Nephron progenitor cell (in vitro differentiated cells): ENCODE measurements around the gene SLC29A2.
A peak's percentile ranks its signal among the peaks of the same experiment; 100 is the strongest.

ENCODE experiments used
- DNase-seq: peaks from one replicate; pipeline ENCODE4 v3.0.0; 2021
- H3K27ac Mint-ChIP-seq: 2 replicates; pipeline ENCODE4 v1.8.0; 2021; ENCODE audit warnings: mild to moderate bottlenecking, moderate library complexity, mixed read lengths
- H3K27me3 Mint-ChIP-seq: 2 replicates; pipeline ENCODE4 v1.8.0; 2021; ENCODE audit warnings: mild to moderate bottlenecking, low read depth, mixed read lengths; ENCODE audit not compliant: poor library complexity
- H3K36me3 Mint-ChIP-seq: 2 replicates; pipeline ENCODE4 v1.8.0; 2021; ENCODE audit warnings: low read depth, mixed read lengths
- H3K4me1 Mint-ChIP-seq: 2 replicates; pipeline ENCODE4 v1.8.0; 2021; ENCODE audit warnings: mixed read lengths
- H3K4me3 Mint-ChIP-seq: 2 replicates; pipeline ENCODE4 v1.8.0; 2021; ENCODE audit warnings: mild to moderate bottlenecking, moderate library complexity, mixed read lengths
- H3K9me3 Mint-ChIP-seq: 2 replicates; pipeline ENCODE4 v1.8.0; 2021; ENCODE audit warnings: mild to moderate bottlenecking, moderate library complexity, mixed read lengths
- TF ChIP-seq, protein P1 (sequence below): fragments of 200-600 bp; sonication (generic); IDR thresholded peaks from 2 replicates; pipeline ENCODE4 v1.5.0; 2021; ENCODE audit warnings: antibody characterized with exemption

Gene SLC29A2

DNA sequence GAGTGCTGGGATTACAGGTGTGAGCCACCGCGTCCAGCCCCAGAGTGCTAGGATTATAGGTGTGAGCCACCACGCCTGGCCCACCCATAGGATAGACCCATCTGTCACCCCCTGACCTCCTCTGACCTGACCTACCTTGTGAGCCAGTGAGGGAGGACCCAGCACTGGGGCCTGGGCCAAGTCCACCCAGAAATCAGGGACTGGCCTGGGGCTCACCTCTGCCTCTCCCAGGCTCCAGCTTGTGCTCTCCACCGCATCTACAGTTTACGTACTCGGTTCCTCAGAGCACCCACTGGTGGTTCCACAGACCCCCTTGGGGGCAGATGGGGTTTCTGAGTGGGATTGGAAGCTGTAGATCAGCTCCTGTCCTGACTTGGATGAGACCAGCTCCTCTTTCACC, 6.4 kb downstream of the SLC29A2 start:
- TF ChIP-seq, protein P1, sequence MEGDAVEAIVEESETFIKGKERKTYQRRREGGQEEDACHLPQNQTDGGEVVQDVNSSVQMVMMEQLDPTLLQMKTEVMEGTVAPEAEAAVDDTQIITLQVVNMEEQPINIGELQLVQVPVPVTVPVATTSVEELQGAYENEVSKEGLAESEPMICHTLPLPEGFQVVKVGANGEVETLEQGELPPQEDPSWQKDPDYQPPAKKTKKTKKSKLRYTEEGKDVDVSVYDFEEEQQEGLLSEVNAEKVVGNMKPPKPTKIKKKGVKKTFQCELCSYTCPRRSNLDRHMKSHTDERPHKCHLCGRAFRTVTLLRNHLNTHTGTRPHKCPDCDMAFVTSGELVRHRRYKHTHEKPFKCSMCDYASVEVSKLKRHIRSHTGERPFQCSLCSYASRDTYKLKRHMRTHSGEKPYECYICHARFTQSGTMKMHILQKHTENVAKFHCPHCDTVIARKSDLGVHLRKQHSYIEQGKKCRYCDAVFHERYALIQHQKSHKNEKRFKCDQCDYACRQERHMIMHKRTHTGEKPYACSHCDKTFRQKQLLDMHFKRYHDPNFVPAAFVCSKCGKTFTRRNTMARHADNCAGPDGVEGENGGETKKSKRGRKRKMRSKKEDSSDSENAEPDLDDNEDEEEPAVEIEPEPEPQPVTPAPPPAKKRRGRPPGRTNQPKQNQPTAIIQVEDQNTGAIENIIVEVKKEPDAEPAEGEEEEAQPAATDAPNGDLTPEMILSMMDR: no peak
- DNase-seq: no peak
- Mint-ChIP-seq H3K36me3 (peaks cover 28% of the 10 kb centered on the region), H3K4me1 (peaks cover 22% of the 10 kb centered on the region), H3K27ac (peak overlapping the region; percentile 93), H3K9me3 (no peaks in the 10 kb centered on the region), H3K27me3 (no peaks in the 10 kb centered on the region), H3K4me3 (no peak overlapping the region)

DNA sequence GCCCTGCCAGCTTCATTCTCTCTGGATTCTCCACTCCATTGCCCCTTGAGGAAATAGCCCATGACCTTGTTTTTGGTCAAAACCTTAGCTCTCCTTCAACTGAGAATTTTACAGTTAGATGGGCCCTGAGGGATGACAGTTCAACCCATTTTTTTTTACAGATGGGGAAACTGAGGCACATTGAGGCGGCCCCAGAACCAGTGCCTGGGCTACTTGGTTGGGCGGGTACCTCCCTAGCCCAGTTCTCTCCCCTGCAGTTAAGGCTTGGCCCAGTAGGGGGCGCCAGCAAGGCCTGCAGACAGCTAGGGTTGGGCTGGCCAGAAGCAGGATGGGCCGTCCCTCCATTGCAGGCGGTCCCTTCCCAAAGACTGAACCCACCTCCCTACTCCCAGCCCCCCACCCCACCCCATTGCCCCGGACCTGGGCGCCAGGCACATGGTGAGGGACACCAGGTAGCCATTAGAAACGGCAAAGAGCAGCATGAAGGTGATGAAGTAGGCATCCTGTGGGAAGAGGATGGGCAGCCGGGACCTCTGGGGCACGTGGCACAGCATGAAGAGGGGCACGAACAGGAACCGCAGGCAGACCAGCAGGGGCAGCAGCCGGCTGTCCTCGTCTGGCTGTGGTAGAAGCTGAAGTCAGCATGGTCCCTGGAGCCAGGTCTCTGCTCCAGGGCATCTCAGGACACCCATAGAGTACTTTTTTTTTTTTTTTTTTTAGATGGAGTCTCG, 7.6 kb downstream of the SLC29A2 start:
- Mint-ChIP-seq H3K27ac (peak overlapping the region; percentile 59), H3K36me3 (peaks cover 23% of the 10 kb centered on the region), H3K4me1 (peaks cover 19% of the 10 kb centered on the region), H3K9me3 (no peaks in the 10 kb centered on the region), H3K27me3 (no peaks in the 10 kb centered on the region), H3K4me3 (no peak overlapping the region)
- peak; percentile 74 for DNase-seq
- TF ChIP-seq, protein P1: peak; percentile 74

DNA sequence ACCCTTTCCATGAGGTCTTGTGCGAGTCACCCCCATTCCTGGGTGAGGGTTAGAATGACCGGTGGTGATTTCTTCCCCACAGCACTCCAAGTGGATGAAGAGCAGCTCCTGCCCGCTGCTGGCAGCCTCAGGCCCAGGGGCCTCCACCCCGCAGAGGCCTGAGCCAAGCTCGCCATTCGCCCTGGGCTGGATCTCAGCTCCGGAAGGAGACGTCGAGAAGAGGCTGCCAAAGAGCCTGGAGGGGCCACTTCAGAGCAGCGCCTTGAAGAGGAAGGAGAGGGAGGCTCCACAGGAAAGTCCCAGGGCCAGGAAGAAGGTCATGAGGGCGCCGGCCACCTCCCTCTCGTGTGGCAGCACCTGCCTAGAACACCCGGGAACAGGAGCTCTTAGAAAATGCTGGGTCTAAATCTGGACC, 8.4 kb downstream of the SLC29A2 start:
- Mint-ChIP-seq H3K27ac (no peak overlapping the region), H3K36me3 (peaks cover 21% of the 10 kb centered on the region), H3K4me3 (no peak overlapping the region), H3K4me1 (peaks cover 11% of the 10 kb centered on the region), H3K27me3 (no peaks in the 10 kb centered on the region), H3K9me3 (no peaks in the 10 kb centered on the region)
- DNase-seq: no peak
- TF ChIP-seq, protein P1: no peak

DNA sequence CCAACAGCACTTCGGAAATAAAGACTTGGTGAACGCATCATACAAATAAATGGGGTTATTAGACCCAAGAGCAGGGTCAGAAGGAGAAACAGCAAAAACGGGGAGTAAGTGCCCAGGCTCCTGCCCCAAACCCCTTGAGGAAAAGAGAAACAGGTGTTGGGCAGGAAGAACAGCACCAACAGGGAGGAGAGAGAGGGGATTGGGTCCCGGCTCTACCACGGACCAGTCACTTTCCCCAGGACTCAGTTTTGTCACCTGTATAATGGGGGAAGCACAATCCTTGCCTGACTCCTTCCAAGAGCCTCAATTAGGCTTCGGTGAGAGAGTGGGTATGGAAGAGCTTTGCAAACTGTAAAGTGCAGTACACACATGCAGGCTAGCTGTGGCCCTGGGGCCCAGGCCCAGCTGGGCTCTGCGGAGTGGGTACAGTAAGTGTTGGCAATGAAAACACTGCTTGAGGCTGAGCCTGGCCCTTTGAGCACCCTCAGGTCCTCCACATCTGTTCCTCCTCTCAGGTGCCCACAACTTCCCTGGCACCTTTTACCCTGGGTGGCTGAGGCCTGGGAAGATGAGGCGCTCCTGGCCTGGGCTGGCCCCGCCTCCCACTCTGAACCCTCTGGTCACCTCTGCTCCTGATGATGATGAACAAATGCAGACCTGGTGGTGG, 8.9 kb downstream of the SLC29A2 start:
- peak overlapping the region; percentile 82 for H3K27ac Mint-ChIP-seq
- TF ChIP-seq, protein P1: no peak
- H3K4me1 Mint-ChIP-seq: peaks cover 6% of the 10 kb centered on the region
- peaks cover 20% of the 10 kb centered on the region for H3K36me3 Mint-ChIP-seq
- no peaks in the 10 kb centered on the region for H3K9me3 Mint-ChIP-seq
- no peak overlapping the region for H3K4me3 Mint-ChIP-seq
- no peaks in the 10 kb centered on the region for H3K27me3 Mint-ChIP-seq
- DNase-seq: no peak

DNA sequence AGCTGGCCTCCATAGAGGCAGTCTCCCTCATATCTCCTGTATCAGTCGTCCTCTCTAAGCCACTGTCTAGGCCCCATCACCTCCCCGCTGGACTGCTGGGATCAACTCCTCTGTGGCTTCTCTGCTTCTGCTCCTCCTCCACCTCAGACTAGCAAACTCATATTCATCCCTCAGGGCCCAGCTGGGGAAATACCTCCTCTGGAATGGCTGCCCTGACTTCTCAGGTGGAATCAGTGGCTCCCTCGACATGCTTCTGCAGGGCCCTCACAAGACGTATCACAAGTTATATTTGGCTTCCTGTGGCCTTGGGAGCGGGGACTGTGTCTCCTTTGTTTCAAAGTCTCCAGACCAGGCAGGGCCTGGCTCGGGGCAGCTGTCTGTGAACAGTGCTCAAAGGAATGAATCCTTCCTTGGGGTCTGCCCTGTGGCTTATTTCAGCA, 10.0 kb downstream of the SLC29A2 start:
- DNase-seq: no peak
- H3K4me3 Mint-ChIP-seq: no peak overlapping the region
- peaks cover 20% of the 10 kb centered on the region for H3K36me3 Mint-ChIP-seq
- H3K9me3 Mint-ChIP-seq: no peaks in the 10 kb centered on the region
- H3K27me3 Mint-ChIP-seq: no peaks in the 10 kb centered on the region
- H3K4me1 Mint-ChIP-seq: peaks cover 6% of the 10 kb centered on the region
- TF ChIP-seq, protein P1: no peak
- peak overlapping the region; percentile 81 for H3K27ac Mint-ChIP-seq
